HepG2 (cell line): ENCODE data around the gene LMAN1L. TPM values are rescaled to one million over a fixed set of nuclear protein-coding genes. Genes with fewer than 3 reads are reported as not detected.
A peak's percentile ranks its signal among the peaks of the same experiment; 100 is the strongest.

ENCODE experiments used
- AKAP8 ChIP-seq: sonication (generic); formaldehyde crosslinking; IDR thresholded peaks from 2 replicates; pipeline ENCODE4 v1.5.1; 2020; ENCODE audit warnings: mild to moderate bottlenecking, missing genetic modification reagents
- BORCS8-MEF2B ChIP-seq: sonication (generic); formaldehyde crosslinking; IDR thresholded peaks from 2 replicates; pipeline ENCODE4 v1.8.0; 2022; ENCODE audit warnings: mild to moderate bottlenecking, missing genetic modification reagents
- HNF4A ChIP-seq: sonication (generic); formaldehyde crosslinking; IDR thresholded peaks from 2 replicates; pipeline ENCODE4 v1.4.0; 2020; ENCODE audit warnings: missing genetic modification reagents
- MIER3 ChIP-seq: IDR thresholded peaks from 2 replicates; pipeline ENCODE4 v1.6.1; 2016; ENCODE audit warnings: missing compliant biosample characterization, borderline replicate concordance
- MTA1 ChIP-seq: sonication (generic); formaldehyde crosslinking; IDR thresholded peaks from 2 replicates; pipeline ENCODE4 v1.4.0; 2020; ENCODE audit warnings: missing genetic modification reagents, mild to moderate bottlenecking, borderline replicate concordance
- MYC ChIP-seq: sonication (generic); formaldehyde crosslinking; IDR thresholded peaks from 2 replicates; pipeline ENCODE4 v1.9.0; 2021; ENCODE audit warnings: missing genetic modification reagents, borderline replicate concordance
- NR2F1 ChIP-seq, 2 experiments: fragments of 450-650 bp in 1 of 2; formaldehyde crosslinking in 1 of 2; IDR thresholded peaks; 2 replicates each; pipeline versions ENCODE4 v1.5.0 to v1.6.1; 2016 to 2020; ENCODE audit warnings: mild to moderate bottlenecking in 1 of 2, missing compliant biosample characterization in 1 of 2, missing genetic modification reagents in 1 of 2, moderate library complexity in 1 of 2
- PREB ChIP-seq: sonication (generic); formaldehyde crosslinking; IDR thresholded peaks from 2 replicates; pipeline ENCODE4 v1.4.0; 2020; ENCODE audit warnings: missing genetic modification reagents
- RAD21 ChIP-seq: fragments of 450-650 bp; formaldehyde crosslinking; IDR thresholded peaks from 2 replicates; pipeline ENCODE4 v1.5.0; 2020; ENCODE audit warnings: mild to moderate bottlenecking
- SNRNP70 ChIP-seq: fragments of 200-400 bp; formaldehyde crosslinking; IDR thresholded peaks from 2 replicates; pipeline ENCODE4 v1.6.1; 2017; ENCODE audit warnings: mild to moderate bottlenecking, low read depth, low read length, moderate library complexity
- TAF15 ChIP-seq: fragments of 200-400 bp; formaldehyde crosslinking; IDR thresholded peaks from one replicate; pipeline ENCODE4 v1.6.1; 2018; ENCODE audit warnings: mild to moderate bottlenecking, low read depth, low read length; ENCODE audit not compliant: poor library complexity, severe bottlenecking
- THAP9 ChIP-seq: sonication (generic); formaldehyde crosslinking; IDR thresholded peaks from 2 replicates; pipeline ENCODE4; 2020; ENCODE audit warnings: missing genetic modification reagents, mild to moderate bottlenecking, borderline replicate concordance
- ZHX1 ChIP-seq: sonication (generic); formaldehyde crosslinking; IDR thresholded peaks from 2 replicates; pipeline ENCODE4 v1.8.1; 2022; ENCODE audit warnings: low read depth, mild to moderate bottlenecking, missing genetic modification reagents
- ZNF18 ChIP-seq: sonication (generic); formaldehyde crosslinking; IDR thresholded peaks from 2 replicates; pipeline ENCODE4 v1.8.0; 2022; ENCODE audit warnings: mild to moderate bottlenecking, missing genetic modification reagents; ENCODE audit not compliant: insufficient replicate concordance
- ZNF256 ChIP-seq: sonication (generic); formaldehyde crosslinking; conservative IDR thresholded peaks from 2 replicates; pipeline ENCODE4 v1.4.0; 2020; ENCODE audit warnings: missing genetic modification reagents
- ZNF350 ChIP-seq: sonication (generic); formaldehyde crosslinking; IDR thresholded peaks from 2 replicates; pipeline ENCODE4 v1.4.0; 2020; ENCODE audit warnings: mild to moderate bottlenecking, low read depth, missing genetic modification reagents, borderline replicate concordance
- ZNF414 ChIP-seq: sonication (generic); formaldehyde crosslinking; IDR thresholded peaks from 2 replicates; pipeline ENCODE4 v1.5.0; 2020; ENCODE audit warnings: missing genetic modification reagents
- ZNF547 ChIP-seq: sonication (generic); formaldehyde crosslinking; IDR thresholded peaks from 2 replicates; pipeline ENCODE4 v1.5.1; 2020; ENCODE audit warnings: mild to moderate bottlenecking, missing genetic modification reagents
- ZSCAN21 ChIP-seq: sonication (generic); formaldehyde crosslinking; IDR thresholded peaks from 2 replicates; pipeline ENCODE4 v1.8.0; 2022; ENCODE audit warnings: mild to moderate bottlenecking, missing genetic modification reagents, moderate library complexity, borderline replicate concordance
- polyA plus RNA-seq, 8 experiments: library from polyadenylated mRNA; depleted of rRNA in 3 of 8; stranded (reverse) in 7 of 8; unstranded in 1 of 8; fragments of >200 nt; fragmentation: Illumina TruSeq in 4 of 8; extraction: Trizol in 4 of 8; gene quantifications; 2 replicates each; pipeline versions ENCODE4 v1.2.1 to v1.2.3, GENCODE V29; 2011 to 2016; ENCODE audit warnings: low read depth in 4 of 8, missing spikeins in 1 of 8, mixed read lengths in 1 of 8; ENCODE audit not compliant: insufficient read depth in 1 of 8
- total RNA-seq, 5 experiments: library from RNA; depleted of rRNA; stranded (reverse); fragments of >200 nt; fragmentation: Illumina TruSeq; extraction: Trizol; gene quantifications; 2 replicates each; pipeline ENCODE4 v1.2.3, GENCODE V29; 2016; ENCODE audit warnings: low read depth in 1 of 5

The LMAN1L gene
- total and polyA plus RNA-seq, 2 of the 13 experiments (the other 11 are each of a cell fraction or from before 2014, with no cell fraction given) = not detected

GRCh38 chr15:74783072-74783807 is 29.4 kb upstream of the LMAN1L start (continued):
- TF ChIP-seq ZNF414 (CRISPR knock-in tag) (0 out of 2 replicates have a peak, but pooled peaks have one; percentile 52), SNRNP70 (no peak), RAD21 (CRISPR knock-in tag) (no peak), NR2F1 (CRISPR knock-in tag; IDR thresholded peaks at IDR 0.05) (no peak), ZNF547 (CRISPR knock-in tag) (no peak), THAP9 (CRISPR knock-in tag) (peak; percentile 43; the same call in 1 of the 2 replicates), ZNF350 (CRISPR knock-in tag) (no peak), PREB (CRISPR knock-in tag) (no peak), HNF4A (CRISPR knock-in tag) (peak; percentile 10; the same call in 1 of the 2 replicates), TAF15 (no peak), AKAP8 (no peak), ZNF256 (CRISPR knock-in tag) (no peak), MYC (peak; percentile 85), MIER3 (CRISPR knock-in tag) (no peak), ZNF18 (CRISPR knock-in tag) (no peak), BORCS8-MEF2B (CRISPR knock-in tag) (peak; percentile 30; the same call in 1 of the 2 replicates), MTA1 (CRISPR knock-in tag) (0 out of 2 replicates have a peak, but pooled peaks have one; percentile 38), ZSCAN21 (no peak), ZHX1 (CRISPR knock-in tag) (no peak)
